ENCODE measurements around the gene OSGIN1.

The OSGIN1 gene

GRCh38 chr16:83907631-83908250 is 45.3 kb upstream of the OSGIN1 start (continued):
- TF ChIP-seq, protein P1, sequence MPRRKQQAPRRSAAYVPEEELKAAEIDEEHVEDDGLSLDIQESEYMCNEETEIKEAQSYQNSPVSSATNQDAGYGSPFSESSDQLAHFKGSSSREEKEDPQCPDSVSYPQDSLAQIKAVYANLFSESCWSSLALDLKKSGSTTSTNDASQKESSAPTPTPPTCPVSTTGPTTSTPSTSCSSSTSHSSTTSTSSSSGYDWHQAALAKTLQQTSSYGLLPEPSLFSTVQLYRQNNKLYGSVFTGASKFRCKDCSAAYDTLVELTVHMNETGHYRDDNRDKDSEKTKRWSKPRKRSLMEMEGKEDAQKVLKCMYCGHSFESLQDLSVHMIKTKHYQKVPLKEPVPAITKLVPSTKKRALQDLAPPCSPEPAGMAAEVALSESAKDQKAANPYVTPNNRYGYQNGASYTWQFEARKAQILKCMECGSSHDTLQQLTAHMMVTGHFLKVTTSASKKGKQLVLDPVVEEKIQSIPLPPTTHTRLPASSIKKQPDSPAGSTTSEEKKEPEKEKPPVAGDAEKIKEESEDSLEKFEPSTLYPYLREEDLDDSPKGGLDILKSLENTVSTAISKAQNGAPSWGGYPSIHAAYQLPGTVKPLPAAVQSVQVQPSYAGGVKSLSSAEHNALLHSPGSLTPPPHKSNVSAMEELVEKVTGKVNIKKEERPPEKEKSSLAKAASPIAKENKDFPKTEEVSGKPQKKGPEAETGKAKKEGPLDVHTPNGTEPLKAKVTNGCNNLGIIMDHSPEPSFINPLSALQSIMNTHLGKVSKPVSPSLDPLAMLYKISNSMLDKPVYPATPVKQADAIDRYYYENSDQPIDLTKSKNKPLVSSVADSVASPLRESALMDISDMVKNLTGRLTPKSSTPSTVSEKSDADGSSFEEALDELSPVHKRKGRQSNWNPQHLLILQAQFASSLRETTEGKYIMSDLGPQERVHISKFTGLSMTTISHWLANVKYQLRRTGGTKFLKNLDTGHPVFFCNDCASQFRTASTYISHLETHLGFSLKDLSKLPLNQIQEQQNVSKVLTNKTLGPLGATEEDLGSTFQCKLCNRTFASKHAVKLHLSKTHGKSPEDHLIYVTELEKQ (tag by site-specific recombination; IDR thresholded peaks at IDR 0.05; ENCODE audit: borderline replicate concordance) = no peak
- TF ChIP-seq ZNF596 (tag by site-specific recombination; IDR thresholded peaks at IDR 0.05) (no peak), ZNF626 (tag by site-specific recombination; IDR thresholded peaks at IDR 0.05) (no peak), ZNF514 (tag by site-specific recombination; IDR thresholded peaks at IDR 0.05) (no peak), SP7 (tag by site-specific recombination; IDR thresholded peaks at IDR 0.05) (no peak), ZNF830 (tag by site-specific recombination; IDR thresholded peaks at IDR 0.05; ENCODE audit: low read depth) (no peak), ZNF169 (tag by site-specific recombination; IDR thresholded peaks at IDR 0.05) (no peak)

DNA sequence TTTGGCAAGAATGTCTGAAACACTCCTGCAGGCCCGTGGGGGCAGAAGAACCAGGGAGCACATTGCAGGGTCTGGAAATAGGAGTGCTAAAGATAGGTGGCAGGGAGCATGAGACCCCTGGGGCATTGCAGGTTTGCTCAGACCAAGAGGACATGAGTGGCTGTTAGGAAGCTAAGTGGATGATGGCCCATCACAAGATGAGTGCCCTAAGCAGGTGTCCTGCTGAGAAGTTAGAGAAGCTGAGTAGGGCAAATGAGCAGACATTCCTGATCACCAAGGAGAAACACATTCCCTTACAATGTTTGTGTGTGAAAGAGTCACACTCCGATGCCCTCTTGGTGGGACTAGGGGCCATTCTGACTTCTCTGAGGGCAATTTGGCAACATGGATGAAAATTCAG is 44.2 kb upstream of the OSGIN1 start:
- Histone ChIP-seq H3K9me3 (ENCODE audit: control insufficient read depth, insufficient read depth, low read depth, low read length) (no peaks in the 10 kb centered on the region), H3K36me3 (ENCODE audit: control insufficient read depth in 2 of 2, insufficient read depth in 1 of 2, low read length in 2 of 2) (peaks cover 0 to 50% of the 10 kb centered on the region in 2 experiments; a peak in 2 of 3 replicates), H3K4me1 (ENCODE audit: control insufficient read depth, insufficient read depth, low read length) (no peaks in the 10 kb centered on the region), H3K4me3 (ENCODE audit: low read depth, low read length) (no peak overlapping the region), H3K27ac (ENCODE audit: extremely low read depth, low read depth, low read length) (no peak overlapping the region)
- ChIA-PET POLR2A (no interaction called here), CTCF (no interaction called here)
- TF ChIP-seq, protein P2, sequence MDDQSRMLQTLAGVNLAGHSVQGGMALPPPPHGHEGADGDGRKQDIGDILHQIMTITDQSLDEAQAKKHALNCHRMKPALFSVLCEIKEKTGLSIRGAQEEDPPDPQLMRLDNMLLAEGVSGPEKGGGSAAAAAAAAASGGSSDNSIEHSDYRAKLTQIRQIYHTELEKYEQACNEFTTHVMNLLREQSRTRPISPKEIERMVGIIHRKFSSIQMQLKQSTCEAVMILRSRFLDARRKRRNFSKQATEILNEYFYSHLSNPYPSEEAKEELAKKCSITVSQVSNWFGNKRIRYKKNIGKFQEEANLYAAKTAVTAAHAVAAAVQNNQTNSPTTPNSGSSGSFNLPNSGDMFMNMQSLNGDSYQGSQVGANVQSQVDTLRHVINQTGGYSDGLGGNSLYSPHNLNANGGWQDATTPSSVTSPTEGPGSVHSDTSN (CRISPR knock-in tag; IDR thresholded peaks at IDR 0.05) = no peak
- TF ChIP-seq TCF7L2 (IDR thresholded peaks at IDR 0.05; ENCODE audit: borderline replicate concordance, low read depth, low read length) = no peak
- no peak for TF ChIP-seq ZNF561 (tag by site-specific recombination; IDR thresholded peaks at IDR 0.05; ENCODE audit: borderline replicate concordance)
- no peak for TF ChIP-seq WT1 (tag by site-specific recombination; IDR thresholded peaks at IDR 0.05)
- TF ChIP-seq, protein P3, sequence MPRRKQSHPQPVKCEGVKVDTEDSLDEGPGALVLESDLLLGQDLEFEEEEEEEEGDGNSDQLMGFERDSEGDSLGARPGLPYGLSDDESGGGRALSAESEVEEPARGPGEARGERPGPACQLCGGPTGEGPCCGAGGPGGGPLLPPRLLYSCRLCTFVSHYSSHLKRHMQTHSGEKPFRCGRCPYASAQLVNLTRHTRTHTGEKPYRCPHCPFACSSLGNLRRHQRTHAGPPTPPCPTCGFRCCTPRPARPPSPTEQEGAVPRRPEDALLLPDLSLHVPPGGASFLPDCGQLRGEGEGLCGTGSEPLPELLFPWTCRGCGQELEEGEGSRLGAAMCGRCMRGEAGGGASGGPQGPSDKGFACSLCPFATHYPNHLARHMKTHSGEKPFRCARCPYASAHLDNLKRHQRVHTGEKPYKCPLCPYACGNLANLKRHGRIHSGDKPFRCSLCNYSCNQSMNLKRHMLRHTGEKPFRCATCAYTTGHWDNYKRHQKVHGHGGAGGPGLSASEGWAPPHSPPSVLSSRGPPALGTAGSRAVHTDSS (tag by site-specific recombination; IDR thresholded peaks at IDR 0.05) = no peak
- TF ChIP-seq ZNF510 (tag by site-specific recombination; IDR thresholded peaks at IDR 0.05; ENCODE audit: insufficient replicate concordance) = no peak
- TF ChIP-seq KLF10 (tag by site-specific recombination; IDR thresholded peaks at IDR 0.05) = no peak

GRCh38 chr16:83911290-83911689 is 41.8 kb upstream of the OSGIN1 start:
- POLR2A ChIA-PET = no interaction called here
- CTCF ChIA-PET = interaction anchor here (2.0 kb wide), 1 partner anchor 15 kb away, joined by 10 read pairs; no protein-coding TSS in a partner anchor
- H3K36me3 ChIP-seq (ENCODE audit: control insufficient read depth in 2 of 2, insufficient read depth in 1 of 2, low read length in 2 of 2) = peaks cover 0 to 70% of the 10 kb centered on the region in 2 experiments; a peak in 2 of 3 replicates

More at GRCh38 chr16:83911290-83911689, 41.8 kb upstream of the OSGIN1 start:
- no peaks in the 10 kb centered on the region for H3K9me3 ChIP-seq (ENCODE audit: control insufficient read depth, insufficient read depth, low read depth, low read length)
- TF ChIP-seq ZNF660 (tag by site-specific recombination; IDR thresholded peaks at IDR 0.05) = no peak
- no peak for TF ChIP-seq PATZ1 (tag by site-specific recombination; IDR thresholded peaks at IDR 0.05)
- no peak for TF ChIP-seq ELK4 (IDR thresholded peaks at IDR 0.05; ENCODE audit: borderline replicate concordance, low read depth, low read length)
- no peak for TF ChIP-seq ZBTB21 (tag by site-specific recombination; IDR thresholded peaks at IDR 0.05)
- no peak for TF ChIP-seq ZNF830 (tag by site-specific recombination; IDR thresholded peaks at IDR 0.05; ENCODE audit: low read depth)
- no peak for TF ChIP-seq ZSCAN16 (tag by site-specific recombination; IDR thresholded peaks at IDR 0.05)
- TF ChIP-seq ZFP37 (tag by site-specific recombination; IDR thresholded peaks at IDR 0.05) = no peak
- H3K4me1 ChIP-seq (ENCODE audit: control insufficient read depth, insufficient read depth, low read length) = no peaks in the 10 kb centered on the region
- no peak overlapping the region for H3K4me3 ChIP-seq (ENCODE audit: low read depth, low read length)
- H3K27ac ChIP-seq (ENCODE audit: extremely low read depth, low read depth, low read length) = no peak overlapping the region
